PC-3 (cell line): ENCODE measurements around the gene LCNL1. TPM values are rescaled to one million over a fixed set of nuclear protein-coding genes. Genes with fewer than 3 reads are reported as not detected.

Experiments
- ATAC-seq: fragments of 200-7000 bp; cut with Tn5 transposase; 2 replicates; pipeline ENCODE4 v1.9.1; 2020; ENCODE audit warnings: mild to moderate bottlenecking, moderate library complexity
- BruUV-seq: library from RNA; stranded (reverse); fragments of 400-500 nt; replicated peaks from 2 replicates; lab custom pipeline; 2021; lab: Mats Ljungman, UMichigan
- CTCF ChIA-PET: fragments of 300-600 bp; sonication (Branson Sonifier 250); formaldehyde crosslinking; loops from one replicate; lab custom pipeline; 2022; ENCODE audit warnings: antibody characterized with exemption; lab: Charles Lee
- POLR2A ChIA-PET: fragments of 300-600 bp; sonication (Branson Sonifier 250); formaldehyde crosslinking; loops from one replicate; lab custom pipeline; 2022; ENCODE audit warnings: antibody characterized with exemption; ENCODE audit not compliant: unreplicated experiment; lab: Charles Lee
- DNase-seq: peaks from one replicate; pipeline ENCODE4 v3.0.0-alpha.2; 2015
- H2AFZ ChIP-seq: fragments of 300-600 bp; sonication (generic); 2 replicates; pipeline ENCODE4 v1.6.0; 2016; ENCODE audit warnings: antibody characterized with exemption, low read length
- H3F3A ChIP-seq: fragments of 300-600 bp; sonication (generic); one replicate; pipeline ENCODE4 v1.6.0; 2017; ENCODE audit warnings: antibody characterized with exemption, low read length, control low read depth, mild to moderate bottlenecking; ENCODE audit not compliant: unreplicated experiment
- H3K27ac ChIP-seq: fragments of 300-600 bp; sonication (generic); 2 replicates; pipeline ENCODE4 v1.5.1; 2016; ENCODE audit warnings: mild to moderate bottlenecking, low read length
- H3K27me3 ChIP-seq: fragments of 300-600 bp; sonication (generic); 2 replicates; pipeline ENCODE4 v1.6.1; 2016; ENCODE audit warnings: low read length, mixed read lengths
- H3K36me3 ChIP-seq: fragments of 300-600 bp; sonication (generic); 2 replicates; pipeline ENCODE4 v1.6.1; 2016; ENCODE audit warnings: low read depth, mixed run types, low read length, mixed read lengths
- H3K4me1 ChIP-seq: fragments of 300-600 bp; sonication (generic); 2 replicates; pipeline ENCODE4 v1.5.1; 2016; ENCODE audit warnings: low read length; ENCODE audit not compliant: insufficient read depth
- H3K4me2 ChIP-seq: fragments of 300-600 bp; sonication (generic); 2 replicates; pipeline ENCODE4 v1.6.0; 2016; ENCODE audit warnings: low read length
- H3K4me3 ChIP-seq: fragments of 300-600 bp; sonication (generic); 2 replicates; pipeline ENCODE4 v1.5.1; 2016; ENCODE audit warnings: mild to moderate bottlenecking, low read length, mixed read lengths
- H3K79me2 ChIP-seq: fragments of 300-600 bp; sonication (generic); 2 replicates; pipeline ENCODE4 v1.6.1; 2017; ENCODE audit warnings: low read length, mixed read lengths
- H3K9ac ChIP-seq: fragments of 300-600 bp; sonication (generic); 2 replicates; pipeline ENCODE4 v1.6.0; 2016; ENCODE audit warnings: mild to moderate bottlenecking, low read length
- H3K9me2 ChIP-seq: fragments of 300-600 bp; sonication (generic); replicated peaks from 2 replicates; pipeline ENCODE4 v1.6.1; 2016; ENCODE audit warnings: mixed run types, low read length, mixed read lengths
- H3K9me3 ChIP-seq: fragments of 300-600 bp; sonication (generic); 2 replicates; pipeline ENCODE4 v1.6.1; 2016; ENCODE audit warnings: low read length, mixed read lengths
- H4K20me1 ChIP-seq: fragments of 300-600 bp; sonication (generic); 2 replicates; pipeline ENCODE4 v1.6.1; 2016; ENCODE audit warnings: low read length, mixed read lengths
- EZH2 ChIP-seq: fragments of 300-600 bp; sonication (generic); IDR thresholded peaks from one replicate; pipeline ENCODE4 v1.6.1; 2017; ENCODE audit warnings: antibody characterized with exemption, mild to moderate bottlenecking, low read length; ENCODE audit not compliant: unreplicated experiment
- EZH2phosphoT487 ChIP-seq: fragments of 300-600 bp; sonication (generic); IDR thresholded peaks from 2 replicates; pipeline ENCODE4 v1.6.1; 2018; ENCODE audit warnings: mild to moderate bottlenecking, antibody characterized with exemption, low read length, borderline replicate concordance
- intact Hi-C: fragments of 100-400 bp; cut with micrococcal nuclease; formaldehyde crosslinking; loops from 2 replicates; pipeline ENCODE4 v1.9.0; 2023
- total RNA-seq: library from RNA; depleted of rRNA; stranded (reverse); fragments of >200 nt; gene quantifications from 2 replicates; pipeline ENCODE4 v1.2.3, GENCODE V29; 2014
- TF ChIP-seq, protein P1 (sequence below): fragments of 300-600 bp; sonication (generic); conservative IDR thresholded peaks from 2 replicates; pipeline ENCODE4 v1.5.1; 2017; ENCODE audit warnings: antibody characterized with exemption, low read depth, mild to moderate bottlenecking, low read length

LCNL1 gene
- total RNA-seq, 1 experiment from 2014 or later = not detected

GRCh38 chr9:136939431-136939995, 43.3 kb upstream of the LCNL1 start:
- Histone ChIP-seq H3K9me2 (no peaks in the 10 kb centered on the region), H3K4me1 (no peaks in the 10 kb centered on the region; the same call in 1 of the 2 replicates), H3K27ac (no peak overlapping the region), H3K27me3 (no peaks in the 10 kb centered on the region), H3K4me2 (no peak overlapping the region), H3K4me3 (no peak overlapping the region), H3K9ac (no peak overlapping the region), H4K20me1 (no peaks in the 10 kb centered on the region), H3K36me3 (no peaks in the 10 kb centered on the region; the same call in 1 of the 2 replicates), H2AFZ (no peak overlapping the region), H3K9me3 (no peaks in the 10 kb centered on the region), H3K79me2 (peaks cover 26% of the 10 kb centered on the region), H3F3A (no peaks in the 10 kb centered on the region)
- intact Hi-C loops = no loop called here
- no peak for DNase-seq
- POLR2A ChIA-PET = no interaction called here
- BruUV-seq = no TSS peak
- no peak for ATAC-seq
- TF ChIP-seq EZH2phosphoT487 (no peak), EZH2 (no peak)
- TF ChIP-seq, protein P1, sequence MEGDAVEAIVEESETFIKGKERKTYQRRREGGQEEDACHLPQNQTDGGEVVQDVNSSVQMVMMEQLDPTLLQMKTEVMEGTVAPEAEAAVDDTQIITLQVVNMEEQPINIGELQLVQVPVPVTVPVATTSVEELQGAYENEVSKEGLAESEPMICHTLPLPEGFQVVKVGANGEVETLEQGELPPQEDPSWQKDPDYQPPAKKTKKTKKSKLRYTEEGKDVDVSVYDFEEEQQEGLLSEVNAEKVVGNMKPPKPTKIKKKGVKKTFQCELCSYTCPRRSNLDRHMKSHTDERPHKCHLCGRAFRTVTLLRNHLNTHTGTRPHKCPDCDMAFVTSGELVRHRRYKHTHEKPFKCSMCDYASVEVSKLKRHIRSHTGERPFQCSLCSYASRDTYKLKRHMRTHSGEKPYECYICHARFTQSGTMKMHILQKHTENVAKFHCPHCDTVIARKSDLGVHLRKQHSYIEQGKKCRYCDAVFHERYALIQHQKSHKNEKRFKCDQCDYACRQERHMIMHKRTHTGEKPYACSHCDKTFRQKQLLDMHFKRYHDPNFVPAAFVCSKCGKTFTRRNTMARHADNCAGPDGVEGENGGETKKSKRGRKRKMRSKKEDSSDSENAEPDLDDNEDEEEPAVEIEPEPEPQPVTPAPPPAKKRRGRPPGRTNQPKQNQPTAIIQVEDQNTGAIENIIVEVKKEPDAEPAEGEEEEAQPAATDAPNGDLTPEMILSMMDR = no peak
- CTCF ChIA-PET = no interaction called here

DNA sequence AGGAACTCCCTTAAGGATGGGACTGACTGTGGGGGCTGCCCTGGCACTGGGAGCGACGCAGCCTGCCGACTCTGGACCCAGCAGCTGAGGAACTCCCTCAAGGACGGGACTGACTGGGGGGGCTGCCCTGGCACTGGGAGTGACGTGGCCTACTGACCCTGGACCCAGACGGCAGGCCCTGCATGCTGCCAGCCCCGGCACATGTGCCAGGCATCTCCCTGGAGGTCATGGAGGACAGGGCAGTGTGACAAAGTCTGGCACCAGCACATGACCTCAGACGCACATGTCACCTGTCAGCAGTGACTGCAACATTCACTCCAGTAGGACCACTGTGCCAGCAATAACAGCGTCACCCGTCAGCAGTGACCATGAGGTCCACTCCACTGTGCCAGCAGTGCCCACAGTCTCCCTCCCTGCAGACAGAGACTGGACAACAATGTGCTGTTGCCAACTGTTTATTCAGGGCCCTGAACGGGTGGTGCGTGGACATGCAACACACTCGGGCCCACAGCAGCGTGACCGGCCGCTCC, 42.7 kb upstream of the LCNL1 start:
- Histone ChIP-seq H3K79me2 (peaks cover 26% of the 10 kb centered on the region), H3K9ac (no peak overlapping the region), H3K27me3 (no peaks in the 10 kb centered on the region), H2AFZ (no peak overlapping the region), H3K4me1 (no peaks in the 10 kb centered on the region; the same call in 1 of the 2 replicates), H3K4me3 (no peak overlapping the region), H3K9me3 (no peaks in the 10 kb centered on the region), H3K27ac (no peak overlapping the region), H3K36me3 (no peaks in the 10 kb centered on the region; the same call in 1 of the 2 replicates), H4K20me1 (no peaks in the 10 kb centered on the region), H3F3A (no peaks in the 10 kb centered on the region), H3K4me2 (no peak overlapping the region), H3K9me2 (no peaks in the 10 kb centered on the region)
- ChIA-PET POLR2A (no interaction called here), CTCF (no interaction called here)
- ATAC-seq = no peak
- TF ChIP-seq, protein P1 = no peak
- intact Hi-C loops = no loop called here
- no peak for DNase-seq
- no TSS peak for BruUV-seq

DNA sequence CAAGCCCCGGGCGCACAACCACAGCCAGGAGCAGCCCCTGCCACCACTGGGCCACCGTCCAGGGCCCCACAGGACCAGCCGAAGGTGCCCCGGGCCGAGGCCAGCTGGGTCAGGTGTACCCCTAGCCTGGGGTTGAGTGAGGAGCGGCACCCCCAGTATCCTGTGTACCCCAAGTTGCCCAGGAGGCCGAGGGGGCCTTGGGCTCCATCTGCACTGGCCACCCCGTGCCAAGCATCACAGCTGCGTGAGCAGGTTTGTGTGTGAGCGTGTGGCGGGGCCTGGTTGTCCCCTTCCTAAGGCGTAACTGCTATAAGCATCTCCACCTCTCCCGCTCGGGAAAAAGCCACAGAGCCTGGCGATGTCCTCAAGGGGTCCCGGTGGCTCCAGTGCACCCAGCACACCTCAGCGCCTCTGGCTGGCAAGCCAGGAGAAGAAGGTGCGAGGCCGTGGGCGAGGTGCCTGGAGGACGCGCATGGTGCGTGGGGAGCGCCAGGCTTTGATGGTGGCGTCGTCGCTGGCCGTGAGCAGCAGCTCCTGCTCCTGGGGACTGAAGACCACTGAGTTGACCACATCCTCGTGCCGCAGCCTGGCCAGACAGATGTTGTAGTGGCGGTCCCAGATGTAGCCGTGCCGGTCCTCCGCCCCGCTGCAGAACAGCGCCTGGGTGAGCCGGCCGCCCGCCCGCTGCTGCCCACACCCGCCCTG, 42.1 kb upstream of the LCNL1 start:
- Histone ChIP-seq H3K9me2 (no peaks in the 10 kb centered on the region), H3K36me3 (no peaks in the 10 kb centered on the region; the same call in 1 of the 2 replicates), H3K27ac (no peak overlapping the region), H4K20me1 (no peaks in the 10 kb centered on the region), H2AFZ (no peak overlapping the region), H3K4me2 (no peak overlapping the region), H3K4me1 (no peaks in the 10 kb centered on the region; the same call in 1 of the 2 replicates), H3K9ac (no peak overlapping the region), H3F3A (no peaks in the 10 kb centered on the region), H3K79me2 (peaks cover 26% of the 10 kb centered on the region), H3K4me3 (no peak overlapping the region), H3K9me3 (no peaks in the 10 kb centered on the region), H3K27me3 (no peaks in the 10 kb centered on the region)
- ATAC-seq = no peak
- ChIA-PET CTCF (no interaction called here), POLR2A (no interaction called here)
- no TSS peak for BruUV-seq
- no peak for DNase-seq
- TF ChIP-seq, protein P1 = no peak
- TF ChIP-seq EZH2 = no peak
- TF ChIP-seq EZH2phosphoT487 = no peak
- intact Hi-C loops = no loop called here
